Fibroblast of gingiva (primary cell): ENCODE measurements around the gene PRSS1.
A peak's percentile ranks its signal among the peaks of the same experiment; 100 is the strongest.
"Not testable (repeated sequence)": the region's sequence is repeated elsewhere in the genome, so short reads cannot be mapped to it uniquely, and the experiment has no call there.

Experiments
- DNase-seq: peaks from one replicate; pipeline ENCODE4 v3.0.0-alpha.2; 2011; ENCODE audit warnings: low read depth

Gene PRSS1

DNA sequence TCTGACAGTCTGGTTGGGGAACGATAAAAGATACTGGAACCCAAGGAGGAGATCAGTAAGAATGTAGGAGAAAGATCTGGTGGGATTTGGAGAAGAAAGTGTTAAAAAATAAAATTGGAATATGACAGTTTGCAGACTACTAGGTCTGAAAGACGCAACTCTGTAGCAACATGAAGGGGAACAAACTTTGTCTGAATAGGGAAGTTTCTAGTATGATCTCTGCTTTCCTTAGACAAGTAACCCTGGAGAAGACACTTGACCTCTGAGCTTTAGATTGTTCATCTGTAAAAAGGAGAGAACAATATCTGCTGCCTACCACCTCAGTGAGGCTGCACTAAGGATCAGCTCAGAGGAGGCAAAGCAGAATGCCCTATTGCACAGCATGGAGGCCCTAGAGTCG, 3.0 kb upstream of the PRSS1 start:
- DNase-seq, result no peak

- DNase-seq, result not testable (repeated sequence)
Observed at GRCh38 chr7:142748410-142748809, 862 bp upstream of the PRSS1 start.

GRCh38 chr7:142750321-142750938, 1.2 kb downstream of the PRSS1 start:
- no peak for DNase-seq

DNA sequence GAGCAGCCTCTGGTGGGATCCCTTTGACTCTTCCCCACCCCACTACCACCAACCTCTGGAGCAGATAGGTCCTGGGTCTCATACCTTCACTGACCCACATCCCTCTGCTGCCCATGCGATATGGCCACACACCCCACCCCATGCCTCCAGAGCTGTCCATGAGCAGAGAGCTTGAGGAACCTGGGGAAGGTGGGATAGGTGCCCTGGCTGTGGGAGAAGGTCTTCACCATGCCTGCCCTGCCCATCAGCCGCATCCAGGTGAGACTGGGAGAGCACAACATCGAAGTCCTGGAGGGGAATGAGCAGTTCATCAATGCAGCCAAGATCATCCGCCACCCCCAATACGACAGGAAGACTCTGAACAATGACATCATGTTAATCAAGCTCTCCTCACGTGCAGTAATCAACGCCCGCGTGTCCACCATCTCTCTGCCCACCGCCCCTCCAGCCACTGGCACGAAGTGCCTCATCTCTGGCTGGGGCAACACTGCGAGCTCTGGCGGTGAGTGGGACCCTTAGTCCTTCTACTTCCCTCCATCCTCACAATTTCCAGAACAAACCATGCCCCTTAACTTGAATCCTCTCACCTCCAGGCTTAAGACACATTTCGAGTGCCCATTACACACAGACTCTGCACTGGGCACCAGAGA, 2.4 kb downstream of the PRSS1 start:
- DNase-seq, result not testable (repeated sequence)

DNA sequence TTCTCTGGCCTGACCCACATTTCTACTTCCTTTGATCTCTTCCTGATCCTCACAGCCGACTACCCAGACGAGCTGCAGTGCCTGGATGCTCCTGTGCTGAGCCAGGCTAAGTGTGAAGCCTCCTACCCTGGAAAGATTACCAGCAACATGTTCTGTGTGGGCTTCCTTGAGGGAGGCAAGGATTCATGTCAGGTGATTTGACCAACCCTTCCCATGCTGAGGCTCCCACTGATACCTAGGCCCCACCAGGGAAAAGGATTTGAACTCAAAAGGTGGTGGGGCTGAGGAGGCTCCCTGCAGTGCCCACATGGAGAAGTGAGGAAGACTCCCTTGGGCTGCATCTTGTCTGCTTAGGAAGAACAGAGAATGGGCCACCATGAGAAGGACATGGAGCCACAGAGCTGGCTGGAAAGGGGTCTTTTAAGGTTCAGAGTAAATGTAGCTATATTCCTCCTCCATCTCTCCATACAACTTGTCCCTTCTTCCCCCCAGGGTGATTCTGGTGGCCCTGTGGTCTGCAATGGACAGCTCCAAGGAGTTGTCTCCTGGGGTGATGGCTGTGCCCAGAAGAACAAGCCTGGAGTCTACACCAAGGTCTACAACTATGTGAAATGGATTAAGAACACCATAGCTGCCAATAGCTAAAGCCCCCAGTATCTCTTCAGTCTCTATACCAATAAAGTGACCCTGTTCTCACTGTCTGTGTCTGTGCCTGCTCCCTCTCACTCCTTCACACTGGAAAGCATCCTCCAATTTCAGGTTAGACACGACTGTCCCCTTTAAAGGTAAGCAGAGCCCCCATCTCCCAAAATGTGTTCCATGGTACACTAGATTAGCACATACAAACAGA, 3.3 kb downstream of the PRSS1 start:
- DNase-seq, result no peak

DNA sequence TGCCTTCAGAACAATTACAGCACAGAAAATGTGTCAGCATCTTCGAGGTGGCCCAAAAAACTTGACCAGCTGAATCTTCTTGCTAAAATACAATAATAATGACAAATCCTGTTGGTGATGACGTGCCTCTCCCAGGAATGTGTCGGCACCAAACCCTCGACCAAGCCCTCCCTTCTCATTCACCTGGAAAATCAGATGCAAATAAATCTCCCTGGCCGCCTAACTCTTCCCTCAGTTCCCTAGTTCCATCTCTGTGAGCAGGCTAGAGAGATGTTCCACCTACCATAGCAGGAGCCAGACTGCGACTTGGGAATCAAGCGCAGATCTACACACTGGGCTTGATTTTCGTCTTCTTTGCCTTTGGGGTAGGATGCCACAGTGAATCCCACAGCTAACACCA, 4.1 kb downstream of the PRSS1 start:
- no peak for DNase-seq

GRCh38 chr7:142753925-142754491, 4.7 kb downstream of the PRSS1 start:
- peak; percentile 38 for DNase-seq

GRCh38 chr7:142754681-142755575, 5.7 kb downstream of the PRSS1 start:
- DNase-seq, result no peak

GRCh38 chr7:142758312-142758711, 9.0 kb downstream of the PRSS1 start:
- DNase-seq, result not testable (repeated sequence)

DNA sequence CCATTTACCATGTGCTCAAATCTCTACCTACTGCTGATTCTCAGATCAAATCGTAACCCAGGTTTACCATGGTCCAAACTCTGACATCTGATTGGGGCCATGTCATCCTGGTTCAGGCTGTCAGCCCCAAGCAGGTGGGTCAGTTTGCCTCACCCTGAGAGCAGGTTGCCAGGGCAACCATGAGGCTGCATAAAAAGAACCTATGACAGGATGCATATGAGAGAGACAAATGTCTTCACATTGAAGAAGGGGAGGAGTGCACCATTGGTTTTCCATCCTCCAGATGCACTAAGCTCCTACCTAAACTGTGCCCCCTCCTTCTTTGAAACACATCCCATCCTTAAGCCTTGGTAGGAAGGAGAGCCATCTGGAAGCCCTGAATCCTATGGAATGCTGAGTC, 10.2 kb downstream of the PRSS1 start:
- DNase-seq, result no peak

GRCh38 chr7:142760071-142760642, 10.9 kb downstream of the PRSS1 start:
- DNase-seq, result no peak

GRCh38 chr7:142761606-142762005, 12.3 kb downstream of the PRSS1 start:
- DNase-seq, result not testable (repeated sequence)

- no peak for DNase-seq
Observed at GRCh38 chr7:142762104-142762503, 12.8 kb downstream of the PRSS1 start.

DNA sequence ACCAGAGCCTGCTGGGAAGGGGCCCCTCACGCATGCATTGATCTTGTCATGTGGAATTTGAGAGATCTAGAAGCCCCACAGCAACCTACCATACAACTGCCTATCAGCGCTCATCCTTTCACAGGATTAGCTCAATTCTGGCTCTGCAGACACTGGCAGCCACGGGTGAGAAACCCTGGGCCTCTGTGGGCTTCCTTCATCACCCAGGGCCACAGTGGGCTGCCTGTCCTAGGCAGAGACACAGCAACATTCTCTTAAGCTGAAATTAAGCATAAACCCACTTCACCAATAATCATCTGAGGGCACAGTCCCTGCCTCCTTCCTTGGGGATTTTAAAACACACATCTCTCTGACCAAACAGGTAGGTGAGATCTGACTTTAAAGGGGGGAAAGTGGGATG, 18.2 kb downstream of the PRSS1 start:
- DNase-seq, result no peak

DNA sequence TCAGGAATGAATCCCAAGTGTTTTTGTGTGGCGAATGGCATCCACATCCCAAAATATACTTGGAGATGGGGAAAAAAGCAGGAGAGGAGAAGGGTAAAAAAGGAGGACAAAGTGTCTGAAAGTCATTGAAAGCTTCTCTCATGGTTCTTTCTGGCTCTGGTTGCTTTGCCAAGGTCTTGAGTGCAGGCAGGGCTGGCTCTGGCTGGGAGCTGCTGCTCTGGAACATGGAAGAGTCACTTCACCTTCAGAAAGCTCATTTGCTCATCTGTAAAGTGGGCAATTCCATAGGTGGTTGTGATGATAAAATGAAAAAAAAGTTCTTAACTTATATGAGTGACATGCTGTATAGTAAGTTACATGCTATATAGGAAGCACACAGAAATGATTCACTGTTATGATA, 18.6 kb downstream of the PRSS1 start:
- DNase-seq, result no peak

- DNase-seq, result not testable (repeated sequence)
Observed at GRCh38 chr7:142768885-142769284, 19.6 kb downstream of the PRSS1 start.

- no peak for DNase-seq
Observed at GRCh38 chr7:142770661-142771352, 21.5 kb downstream of the PRSS1 start, which contains the start of gene PRSS2. PRSS2 (plus strand) TSS chr7:142770970; CDS start chr7:142770983, 13 bp downstream.

DNA sequence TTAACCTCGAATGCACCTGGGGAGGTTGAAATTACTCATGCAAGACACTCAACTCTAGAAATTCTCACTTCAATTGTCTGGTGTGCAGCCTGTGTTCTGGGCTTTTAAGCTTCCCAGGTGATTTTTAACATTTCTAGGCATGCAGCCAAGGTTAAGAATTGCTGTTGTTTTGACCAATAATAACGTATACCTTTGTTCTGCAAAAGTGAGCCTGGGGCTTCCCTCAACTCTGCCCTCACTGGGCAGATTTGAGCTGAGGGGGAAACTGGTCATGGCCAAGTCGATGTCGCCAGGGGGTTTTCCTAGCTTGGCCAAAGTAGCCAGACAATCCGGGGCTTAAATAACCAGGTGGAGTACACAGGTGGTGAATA, 22.1 kb downstream of the PRSS1 start:
- no peak for DNase-seq

GRCh38 chr7:142772051-142772450, 22.8 kb downstream of the PRSS1 start:
- no peak for DNase-seq

DNA sequence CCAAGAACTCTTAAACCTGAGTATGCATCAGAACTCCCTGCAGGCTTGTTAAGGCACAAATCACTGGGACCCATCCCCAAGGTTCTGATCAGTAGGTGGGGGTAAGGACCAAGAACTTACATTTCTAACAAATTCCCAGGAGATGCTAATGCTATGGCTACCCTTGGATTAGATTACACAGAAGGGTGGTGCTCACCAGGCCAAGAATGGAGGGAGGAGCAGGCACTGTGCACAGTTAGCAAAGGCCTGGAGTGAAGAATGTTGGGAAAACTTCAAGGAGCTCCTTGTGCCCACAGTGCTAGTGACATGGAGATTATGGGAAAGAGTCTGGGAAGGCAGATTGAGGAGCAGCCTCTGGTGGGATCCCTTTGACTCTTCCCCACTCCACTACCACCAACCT, 23.4 kb downstream of the PRSS1 start:
- no peak for DNase-seq

GRCh38 chr7:142773230-142773629, 24.0 kb downstream of the PRSS1 start:
- DNase-seq, result no peak
